Dermis blood vessel endothelial cell (primary cell): ENCODE results near the gene OAS1. TPM values are rescaled to one million over a fixed set of nuclear protein-coding genes. Genes with fewer than 3 reads are reported as not detected.
A peak's percentile ranks its signal among the peaks of the same experiment; 100 is the strongest.
"Not testable (repeated sequence)": the region's sequence is repeated elsewhere in the genome, so short reads cannot be mapped to it uniquely, and the experiment has no call there.

Experiments
- DNase-seq: peaks from one replicate; pipeline ENCODE4 v3.0.0; 2010
- total RNA-seq: library from RNA; depleted of rRNA; stranded (reverse); fragments of >200 nt; gene quantifications from 2 replicates; pipeline ENCODE4 v1.2.3, GENCODE V29; 2014

OAS1 gene
- total RNA-seq, 1 donor from 2014 or later = 13.6 TPM

DNA sequence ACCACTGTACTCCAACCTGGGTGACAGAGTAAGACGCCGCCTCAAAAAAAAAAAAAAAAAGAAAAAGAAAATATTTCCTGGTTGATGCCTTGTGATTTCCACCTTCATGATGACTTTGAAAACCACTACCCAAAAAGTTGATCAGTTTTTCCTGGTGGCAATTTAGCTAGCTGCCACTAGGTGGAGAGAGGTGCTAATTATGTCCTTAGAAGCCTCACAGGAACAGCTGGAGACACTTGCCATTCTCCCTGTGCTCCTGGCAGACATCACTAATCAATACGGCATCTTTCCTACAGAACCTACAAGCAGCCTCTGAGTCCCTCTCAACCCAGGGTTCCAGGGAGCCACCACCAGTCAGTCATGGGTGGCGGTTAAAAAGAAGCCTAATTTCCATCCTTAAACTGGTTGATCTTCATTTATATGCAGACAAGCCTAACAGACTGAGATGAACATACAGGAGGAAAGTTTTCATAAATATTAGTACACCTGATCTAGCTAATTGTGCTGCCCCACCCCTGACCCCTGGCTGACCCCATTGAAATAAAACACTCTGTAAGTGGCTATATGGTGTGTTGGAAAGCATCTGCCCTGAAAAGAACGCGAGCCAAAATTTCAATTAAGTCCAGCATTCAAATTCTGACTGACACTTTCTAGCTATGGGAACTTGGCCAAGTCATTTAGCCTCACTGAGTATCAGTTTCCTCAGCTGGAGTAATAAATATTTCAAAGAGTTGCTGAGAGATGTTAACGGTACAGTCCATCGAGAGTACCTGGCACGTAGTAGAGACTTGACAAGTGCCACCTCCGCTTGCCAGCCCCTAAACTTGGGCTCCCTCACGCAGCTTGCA lies 6.2 kb upstream of the OAS1 start:
- DNase-seq = peak; percentile 74

DNA sequence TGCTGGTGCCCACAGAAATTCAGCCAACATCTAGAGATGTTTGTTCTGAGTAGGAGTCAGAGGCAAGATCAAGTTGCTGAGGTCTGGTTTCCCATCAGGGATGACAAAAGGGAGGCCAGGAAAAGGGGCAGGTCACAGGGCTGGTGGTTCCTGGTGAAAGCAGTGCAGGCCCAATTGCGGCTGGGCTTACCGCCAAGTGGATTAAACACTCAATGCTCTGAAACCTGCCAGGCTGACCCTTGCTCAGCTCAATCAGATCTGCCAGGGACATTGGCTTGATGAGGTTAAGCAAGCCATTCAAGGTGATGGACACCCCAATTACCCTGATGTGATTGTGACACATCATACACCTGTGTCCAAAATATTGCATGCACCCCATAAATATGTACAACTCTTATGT lies 5.5 kb upstream of the OAS1 start:
- peak; percentile 52 for DNase-seq

DNA sequence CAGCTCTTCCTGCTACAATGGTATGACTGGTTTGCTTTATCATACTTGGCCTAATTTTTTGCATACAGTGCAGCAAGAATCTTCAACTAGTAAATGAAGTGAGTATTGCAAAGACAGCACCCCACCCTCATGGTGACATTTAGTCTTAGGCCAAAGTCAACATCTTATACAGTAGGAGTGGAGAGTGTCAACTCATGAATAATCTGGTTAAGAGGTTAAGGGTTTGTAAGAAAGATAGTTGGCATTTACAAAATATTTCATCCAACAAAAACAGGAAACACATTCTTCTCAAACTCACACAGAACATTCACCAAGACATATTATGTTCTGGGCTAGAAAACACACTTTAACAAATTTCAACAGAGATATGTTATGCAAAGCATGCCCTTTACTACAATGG lies 2.2 kb upstream of the OAS1 start:
- DNase-seq = peak; percentile 35

DNA sequence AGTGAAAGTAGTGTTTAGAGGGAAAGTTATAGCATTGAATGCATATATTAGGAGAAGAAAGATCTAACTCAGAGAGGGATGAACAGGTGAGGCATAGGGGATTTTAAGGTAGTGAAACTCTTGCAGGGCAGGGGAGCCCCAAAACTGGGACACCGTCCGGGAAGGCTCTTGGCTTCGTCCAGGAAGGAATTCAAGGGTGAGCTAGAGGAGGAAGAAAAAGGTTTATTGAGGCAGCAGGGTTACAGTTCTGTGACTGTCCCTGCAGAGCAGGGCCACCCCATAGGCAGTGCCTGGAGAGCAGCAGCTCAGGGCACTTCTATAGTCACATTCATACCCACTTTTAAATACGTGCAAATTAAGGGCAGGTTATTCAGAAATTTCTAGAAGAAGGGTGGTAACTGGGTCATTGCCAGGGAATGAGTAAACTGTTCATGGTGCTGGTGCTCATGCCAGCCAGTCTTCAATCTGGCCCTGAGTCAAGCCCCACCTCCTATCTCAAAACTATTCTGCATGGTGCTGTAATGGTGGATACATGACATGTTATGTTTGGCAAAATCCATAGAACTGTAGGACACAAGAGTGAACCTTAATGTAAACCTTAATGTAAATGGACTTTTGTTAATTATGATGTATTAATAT lies 1.2 kb upstream of the OAS1 start:
- DNase-seq = peak; percentile 11

DNA sequence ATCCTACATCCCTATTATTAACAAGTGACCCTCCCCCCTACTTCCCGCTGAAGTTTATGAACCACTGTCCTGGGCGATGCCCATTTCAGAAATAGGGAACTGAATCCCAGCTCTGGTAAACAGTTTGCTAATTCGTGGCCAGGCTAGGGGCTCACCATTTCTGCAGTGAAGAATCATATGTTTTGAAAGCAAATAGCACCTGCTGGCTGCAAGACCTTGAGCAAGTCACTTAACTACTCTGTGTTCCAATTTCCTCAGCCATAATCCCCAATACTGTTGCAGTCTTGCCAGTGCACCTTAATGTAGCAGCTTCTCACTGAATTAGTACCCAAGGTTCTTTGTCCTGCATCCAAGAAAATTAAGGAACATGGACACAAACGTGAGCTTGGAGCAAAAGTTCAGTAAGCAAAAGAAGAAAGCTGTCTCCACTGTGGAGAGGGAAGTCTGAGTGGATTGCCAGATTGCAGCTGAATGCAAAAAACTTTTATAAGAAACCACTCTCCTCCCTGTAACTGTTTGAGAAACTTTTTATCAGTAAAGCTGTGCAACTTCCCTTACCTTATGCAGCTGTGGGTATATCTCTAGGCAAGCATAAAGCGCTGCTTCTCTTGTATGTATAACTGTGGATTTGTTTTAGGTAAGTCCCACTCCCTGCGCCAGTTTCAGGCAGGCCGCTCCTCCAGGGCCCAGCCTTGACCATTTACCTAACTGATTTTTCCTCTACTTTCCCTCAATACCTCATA lies 824 bp downstream of the OAS1 start:
- DNase-seq = no peak

DNA sequence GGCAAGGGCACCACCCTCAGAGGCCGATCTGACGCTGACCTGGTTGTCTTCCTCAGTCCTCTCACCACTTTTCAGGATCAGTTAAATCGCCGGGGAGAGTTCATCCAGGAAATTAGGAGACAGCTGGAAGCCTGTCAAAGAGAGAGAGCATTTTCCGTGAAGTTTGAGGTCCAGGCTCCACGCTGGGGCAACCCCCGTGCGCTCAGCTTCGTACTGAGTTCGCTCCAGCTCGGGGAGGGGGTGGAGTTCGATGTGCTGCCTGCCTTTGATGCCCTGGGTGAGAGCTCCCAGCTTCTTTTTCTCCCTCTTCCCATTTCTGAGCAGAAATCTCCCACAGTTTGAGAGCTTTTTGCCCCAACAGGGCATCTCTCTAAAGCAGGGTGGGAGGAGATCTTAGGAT lies 1.8 kb downstream of the OAS1 start:
- DNase-seq = no peak

DNA sequence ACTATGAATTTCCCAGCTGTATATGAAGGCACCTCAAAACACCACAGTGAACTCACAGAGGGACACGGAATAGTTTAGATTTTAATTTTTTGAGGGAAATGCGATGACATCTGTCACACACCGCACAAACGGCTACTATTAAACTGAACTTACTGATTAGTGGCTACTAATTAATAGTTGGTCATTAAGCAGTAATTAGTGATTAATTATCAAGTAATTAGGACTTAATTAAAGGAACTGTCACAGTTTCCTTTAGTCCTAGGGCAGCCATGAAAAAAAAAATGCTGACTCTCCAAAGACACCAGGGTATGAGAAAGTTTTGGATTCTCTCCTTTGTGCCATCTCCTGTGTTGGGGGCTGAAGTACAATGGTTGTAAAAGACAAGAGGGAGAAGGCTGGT lies 2.9 kb downstream of the OAS1 start:
- no peak for DNase-seq

DNA sequence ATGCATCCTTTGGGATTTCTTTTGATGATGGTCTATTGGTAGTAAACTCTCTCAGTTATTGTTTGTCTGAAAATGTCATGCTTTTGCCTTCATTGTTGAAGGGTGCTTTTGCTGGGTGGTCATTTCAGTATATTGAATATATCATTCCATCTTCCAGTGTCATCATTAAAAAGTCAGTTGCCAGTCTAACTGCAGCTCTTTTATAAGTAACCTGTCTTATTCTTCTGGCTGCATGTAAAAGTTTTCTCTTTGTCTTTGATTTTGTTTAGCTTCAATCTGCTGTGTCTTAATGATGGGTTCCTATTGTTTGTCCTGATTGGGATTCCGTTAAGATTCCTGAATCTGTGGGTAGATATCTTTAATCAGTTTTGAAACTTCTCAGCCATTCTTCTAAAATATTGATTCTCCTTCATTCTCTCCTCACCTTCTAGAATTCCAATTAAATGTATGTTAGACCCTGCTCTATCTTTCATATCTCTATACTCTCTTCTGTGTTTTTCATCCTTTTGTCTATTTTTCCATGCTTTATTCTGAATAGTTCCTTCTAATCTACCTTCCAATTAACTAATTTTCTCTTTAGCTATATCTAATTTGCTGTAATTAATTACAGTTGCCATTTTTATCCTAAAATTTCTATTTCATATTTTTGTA lies 6.4 kb downstream of the OAS1 start:
- no peak for DNase-seq

DNA sequence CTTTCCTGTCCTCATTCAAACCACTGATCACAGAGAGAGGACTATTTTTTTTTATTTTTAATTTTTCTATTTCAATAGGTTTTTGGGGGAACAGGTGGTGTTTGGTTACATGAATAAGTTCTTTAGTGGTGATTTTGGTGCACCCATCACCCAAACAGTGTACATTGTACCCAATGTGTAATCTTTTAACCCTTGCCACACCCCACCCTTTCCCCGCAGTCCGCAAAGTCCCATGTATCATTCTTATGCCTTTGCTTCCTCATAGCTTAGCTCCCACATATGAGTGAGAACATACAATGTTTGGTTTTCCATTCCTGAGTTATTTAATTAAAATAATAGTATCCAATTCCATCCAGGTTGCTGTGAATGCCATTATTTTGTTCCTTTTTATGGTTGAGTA lies 7.1 kb downstream of the OAS1 start:
- not testable (repeated sequence) for DNase-seq

DNA sequence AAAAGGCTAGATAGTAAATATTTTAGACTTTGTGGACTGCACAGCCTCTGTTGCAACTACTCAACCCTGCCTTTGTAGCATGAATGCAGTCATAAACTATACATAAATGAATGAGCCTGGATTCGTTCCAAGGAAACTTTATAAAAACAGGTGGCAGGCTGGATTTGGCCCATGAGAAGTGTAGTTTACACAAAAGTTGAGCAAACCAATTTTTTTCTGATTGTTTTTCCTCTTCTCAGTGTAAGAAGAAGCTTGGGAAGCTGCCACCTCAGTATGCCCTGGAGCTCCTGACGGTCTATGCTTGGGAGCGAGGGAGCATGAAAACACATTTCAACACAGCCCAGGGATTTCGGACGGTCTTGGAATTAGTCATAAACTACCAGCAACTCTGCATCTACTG lies 9.5 kb downstream of the OAS1 start:
- DNase-seq = peak; percentile 42

DNA sequence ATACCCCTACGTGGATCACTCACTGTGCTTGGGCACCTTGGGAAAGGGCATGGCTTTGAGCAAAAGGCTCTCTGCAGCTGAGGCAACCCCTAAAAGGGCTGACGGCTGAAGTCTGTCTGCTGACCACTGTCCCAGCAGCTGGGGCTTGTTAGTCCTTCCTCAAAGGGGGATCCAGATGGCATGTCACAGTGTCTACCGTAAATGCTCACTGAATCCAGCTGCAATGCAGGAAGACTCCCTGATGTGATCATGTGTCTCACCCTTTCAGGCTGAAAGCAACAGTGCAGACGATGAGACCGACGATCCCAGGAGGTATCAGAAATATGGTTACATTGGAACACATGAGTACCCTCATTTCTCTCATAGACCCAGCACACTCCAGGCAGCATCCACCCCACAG lies 12.4 kb downstream of the OAS1 start:
- no peak for DNase-seq

DNA sequence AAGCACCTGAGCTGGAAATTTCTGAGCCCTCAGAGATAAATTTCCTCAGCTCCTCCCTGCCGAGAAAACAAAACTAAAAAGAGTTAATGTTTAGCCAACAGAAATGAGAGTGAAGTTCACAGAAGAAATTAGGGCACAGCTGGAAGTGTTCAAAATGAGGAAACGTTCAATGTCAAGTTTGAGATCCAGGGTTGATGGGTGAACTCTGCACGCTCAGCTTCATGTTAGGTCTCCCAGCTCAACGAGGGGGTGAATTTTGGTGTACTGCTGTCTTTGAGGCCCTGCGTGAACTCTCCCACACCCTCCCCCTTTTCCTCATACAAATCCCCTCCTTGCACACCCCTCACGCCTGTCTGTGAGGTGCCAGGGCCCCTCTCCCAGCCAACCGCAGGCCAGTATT lies 18.2 kb downstream of the OAS1 start:
- DNase-seq = no peak

DNA sequence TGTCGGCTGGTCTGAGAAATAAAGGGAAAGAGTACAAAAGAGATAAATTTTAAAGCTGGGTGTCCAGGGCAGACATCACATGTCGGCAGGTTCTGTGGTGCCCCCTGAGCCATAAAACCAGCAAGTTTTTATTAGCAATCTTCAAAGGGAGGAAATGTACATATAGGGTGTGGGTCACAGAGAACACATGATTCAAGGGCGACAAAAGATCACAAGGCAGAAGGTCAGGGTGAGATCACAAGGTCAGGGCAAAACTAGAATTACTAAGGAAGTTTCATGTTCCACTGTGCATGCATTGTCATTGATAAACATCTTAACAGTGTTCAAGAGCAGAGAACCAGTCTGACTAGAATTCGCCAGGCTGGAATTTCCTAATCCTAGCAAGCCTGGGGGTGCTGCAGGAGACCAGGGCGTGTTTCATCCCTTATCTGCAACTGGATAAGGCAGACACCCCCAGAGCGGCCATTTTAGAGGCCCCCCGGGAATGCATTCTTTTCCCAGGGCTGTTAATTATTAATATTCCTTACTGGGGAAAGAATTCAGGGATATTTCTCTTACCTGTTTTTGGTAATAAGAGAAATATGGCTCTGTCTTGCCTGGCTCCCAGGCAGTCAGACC lies 19.8 kb downstream of the OAS1 start:
- not testable (repeated sequence) for DNase-seq

DNA sequence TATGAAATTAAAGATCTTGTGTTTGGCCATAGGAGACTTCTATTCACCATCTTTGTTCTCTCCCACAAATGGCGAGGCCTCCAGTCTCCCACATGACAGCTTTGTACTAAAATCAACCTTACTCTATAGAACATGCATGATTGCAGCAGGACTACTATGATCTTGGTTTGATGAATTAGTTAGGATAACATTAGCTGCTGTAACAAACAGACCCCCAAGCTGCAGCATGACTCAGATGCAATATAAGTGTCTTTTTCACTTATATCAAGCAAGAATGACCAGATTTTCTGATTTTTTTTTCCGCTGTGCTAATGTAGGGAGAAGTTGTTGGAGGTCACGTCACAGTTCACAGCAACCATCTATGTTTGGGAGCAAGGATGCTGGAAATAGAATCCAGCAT lies 20.7 kb downstream of the OAS1 start:
- no peak for DNase-seq

DNA sequence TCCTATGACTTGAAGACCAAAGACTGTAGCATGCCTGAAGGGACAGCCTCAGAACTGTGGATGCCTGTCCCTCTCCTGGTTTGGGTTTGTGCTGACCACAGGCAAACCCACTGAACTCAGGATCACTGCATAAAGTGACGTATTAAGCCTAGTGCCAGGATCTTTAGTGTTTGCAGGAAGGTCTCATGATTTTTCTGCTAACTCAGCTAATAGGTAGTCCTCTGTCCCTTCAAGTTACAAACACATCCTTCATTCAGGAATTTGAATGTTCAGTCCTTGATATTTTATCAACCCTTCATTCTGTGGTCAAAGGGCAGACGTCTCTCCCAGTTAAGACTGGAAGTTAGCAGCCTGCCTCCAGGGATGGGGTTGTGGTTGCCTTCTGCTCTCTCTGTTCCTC lies 21.2 kb downstream of the OAS1 start:
- DNase-seq = no peak

DNA sequence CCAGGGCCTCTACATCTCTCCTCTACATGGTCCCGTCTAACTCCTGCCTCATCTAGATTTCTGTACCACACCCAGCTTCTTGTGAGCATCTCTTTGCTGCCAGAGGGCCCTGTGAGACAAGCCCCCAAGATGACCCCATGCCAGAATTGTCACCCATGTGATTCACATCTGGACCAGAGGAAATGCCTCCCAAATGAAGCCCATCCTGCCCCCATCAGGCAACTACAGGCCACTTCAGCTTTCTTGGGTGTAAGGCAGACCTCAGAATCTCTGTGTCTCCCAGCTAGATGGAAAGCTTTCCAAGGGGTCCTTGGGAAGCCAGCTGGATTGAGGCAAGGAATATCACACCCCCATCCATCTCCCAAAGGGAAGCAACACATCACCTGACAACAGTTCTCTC lies 22.2 kb downstream of the OAS1 start:
- DNase-seq = no peak

DNA sequence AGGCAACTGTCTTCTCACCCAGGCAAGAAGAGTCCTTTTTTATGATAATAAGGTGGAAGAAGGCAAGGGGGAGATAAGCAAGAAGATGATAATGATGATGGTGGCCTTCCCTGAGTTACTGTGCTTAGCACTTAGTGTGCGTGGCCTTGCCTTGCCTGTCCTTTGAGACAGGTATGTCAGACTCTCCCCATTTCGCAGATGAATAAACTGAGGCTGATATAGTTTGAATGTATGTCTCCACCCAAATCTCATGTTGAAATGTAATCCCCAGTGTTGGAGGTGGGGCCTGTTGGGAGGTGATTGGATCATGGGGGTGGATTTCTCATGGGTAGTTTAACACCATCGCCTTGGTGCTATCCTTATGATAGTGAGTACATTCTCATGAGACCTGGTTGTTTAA lies 23.0 kb downstream of the OAS1 start:
- no peak for DNase-seq

DNA sequence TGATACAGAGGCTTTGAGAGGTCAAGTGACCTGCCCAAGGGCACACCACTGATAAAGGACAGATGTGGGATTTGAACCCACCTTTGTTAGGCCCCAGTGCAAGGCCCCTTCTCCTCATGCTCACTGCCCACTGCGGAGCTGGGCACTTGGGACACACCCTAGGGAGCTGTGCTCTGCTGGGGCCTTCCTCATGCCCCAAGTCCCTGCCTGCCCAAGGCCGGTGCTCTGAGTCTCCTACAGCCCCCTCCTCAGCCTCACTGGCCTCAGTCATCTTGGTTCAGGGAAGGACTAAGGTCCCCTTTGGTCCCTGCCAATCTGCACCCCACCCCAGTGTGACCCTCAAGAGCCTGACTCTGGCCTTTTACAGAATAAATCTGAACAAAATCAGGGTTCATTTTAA lies 23.6 kb downstream of the OAS1 start:
- DNase-seq = no peak

DNA sequence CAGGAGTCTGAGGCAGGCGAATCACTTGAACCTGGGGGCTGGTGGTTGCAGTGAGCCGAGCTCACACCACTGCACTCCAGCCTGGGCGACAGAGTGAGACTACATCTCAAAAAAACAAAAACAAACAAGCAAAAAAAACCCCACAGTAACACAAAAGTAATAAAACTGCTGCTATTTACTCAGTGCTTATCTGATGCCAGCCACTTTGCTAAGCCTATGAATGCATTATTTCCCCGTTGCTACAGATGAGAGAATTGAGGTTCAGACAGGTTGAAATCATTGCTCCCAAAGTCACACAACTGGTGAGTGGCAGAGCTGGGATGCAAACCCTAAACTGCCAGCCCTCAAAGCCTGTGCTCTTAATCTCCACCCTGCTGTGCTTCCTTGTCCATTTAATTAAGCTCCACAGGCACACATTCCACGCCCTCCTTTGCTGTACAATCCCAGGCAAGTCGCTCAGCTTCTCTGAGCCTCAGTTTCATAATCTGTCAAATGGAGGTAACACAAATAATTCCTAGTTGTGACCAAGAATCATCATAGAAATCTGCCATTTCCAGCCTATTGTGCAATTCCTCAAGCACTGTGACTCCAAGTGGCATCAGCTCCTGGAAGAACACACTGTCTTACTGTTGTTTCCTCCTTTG lies 25.8 kb downstream of the OAS1 start:
- no peak for DNase-seq

DNA sequence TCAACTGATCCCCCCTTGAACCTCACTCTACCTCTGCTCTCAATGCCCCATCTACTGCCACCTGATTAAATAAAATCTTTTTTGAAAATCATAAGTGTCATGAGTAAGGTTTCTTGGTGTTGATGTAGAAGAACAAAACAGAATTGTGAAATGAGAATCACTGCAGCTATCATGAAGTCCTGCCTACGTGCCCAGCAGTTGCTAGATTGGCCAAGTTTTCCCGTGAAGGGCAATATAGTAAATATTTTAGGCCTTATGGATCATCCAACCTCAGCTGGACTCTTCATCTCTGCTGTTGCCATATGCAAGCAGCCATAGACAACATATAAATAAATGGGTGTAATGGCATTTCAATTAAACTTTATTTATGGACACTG lies 26.4 kb downstream of the OAS1 start:
- no peak for DNase-seq

DNA sequence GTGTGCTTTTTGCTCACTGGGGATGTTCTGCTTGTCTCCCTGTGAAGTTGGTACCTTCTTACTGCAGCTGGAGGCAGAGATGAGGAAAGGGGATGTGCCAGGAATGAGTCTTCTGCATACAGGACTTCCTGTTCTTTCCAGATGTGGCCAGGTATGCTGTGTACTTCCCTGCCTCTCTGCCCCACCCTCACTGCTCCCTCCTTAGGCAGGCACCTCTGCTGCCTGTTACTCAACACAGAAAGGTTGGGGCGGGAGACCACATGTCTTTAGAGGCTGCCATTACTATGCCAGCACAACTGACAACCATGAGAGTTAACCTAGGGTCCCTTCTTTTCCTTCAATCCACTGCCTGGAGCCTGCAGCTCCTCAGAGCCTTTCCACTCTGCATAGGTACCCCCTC lies 29.5 kb downstream of the OAS1 start:
- DNase-seq = no peak

DNA sequence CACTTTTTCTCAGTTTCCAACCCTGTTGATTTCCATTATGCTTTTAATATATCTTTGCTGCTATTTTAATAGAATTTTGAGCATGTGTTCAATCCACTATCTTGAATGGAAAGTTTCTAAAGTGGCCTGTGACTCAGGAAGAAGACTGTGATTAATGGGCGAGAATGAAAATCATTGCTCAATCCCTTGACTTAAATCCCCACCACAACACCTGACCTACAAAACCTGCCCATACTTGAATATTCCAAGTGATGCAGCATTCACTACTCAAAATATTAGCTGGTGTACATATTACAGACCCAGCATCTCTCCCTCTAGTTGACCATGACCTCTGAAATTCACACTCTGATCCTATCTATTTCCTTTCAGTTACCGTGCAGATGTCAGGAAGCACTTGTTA lies 30.2 kb downstream of the OAS1 start:
- no peak for DNase-seq
